ENCODE measurements around the gene CD1B.
"Not testable (repeated sequence)": the region's sequence is repeated elsewhere in the genome, so short reads cannot be mapped to it uniquely, and the experiment has no call there.

The CD1B gene

DNA sequence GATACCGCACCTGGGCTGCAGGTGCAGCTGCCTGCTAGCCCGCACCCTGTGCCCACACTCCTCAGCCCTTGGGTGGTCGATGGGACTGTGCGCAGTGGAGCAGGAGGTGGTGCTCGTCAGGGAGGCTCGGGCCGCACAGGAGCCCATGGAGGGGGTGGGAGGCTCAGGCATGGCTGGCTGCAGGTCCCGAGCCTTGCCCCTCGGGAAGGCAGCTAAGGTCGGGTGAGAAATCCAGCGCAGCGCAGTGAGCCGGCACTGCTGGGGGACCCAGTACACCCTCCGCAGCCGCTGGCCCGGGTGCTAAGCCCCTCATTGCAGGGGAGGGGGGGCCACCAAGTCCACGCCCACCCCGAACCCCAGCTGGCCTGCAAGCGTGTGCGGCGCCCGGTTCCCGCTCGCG is 42.8 kb upstream of the CD1B start:
- H3K36me3 ChIP-seq (ENCODE audit: control insufficient read depth in 2 of 2, insufficient read depth in 1 of 2, low read length in 2 of 2); POLR2A ChIA-PET; H3K27ac ChIP-seq (ENCODE audit: extremely low read depth, low read depth, low read length); H3K4me3 ChIP-seq (ENCODE audit: low read depth, low read length); CTCF ChIA-PET; H3K9me3 ChIP-seq (ENCODE audit: control insufficient read depth, insufficient read depth, low read depth, low read length); H3K4me1 ChIP-seq (ENCODE audit: control insufficient read depth, insufficient read depth, low read length): not testable (repeated sequence)

GRCh38 chr1:158371188-158371953 is 40.0 kb upstream of the CD1B start:
- CTCF ChIA-PET = no interaction called here
- POLR2A ChIA-PET = no interaction called here
- no peak overlapping the region for H3K4me3 ChIP-seq (ENCODE audit: low read depth, low read length)

DNA sequence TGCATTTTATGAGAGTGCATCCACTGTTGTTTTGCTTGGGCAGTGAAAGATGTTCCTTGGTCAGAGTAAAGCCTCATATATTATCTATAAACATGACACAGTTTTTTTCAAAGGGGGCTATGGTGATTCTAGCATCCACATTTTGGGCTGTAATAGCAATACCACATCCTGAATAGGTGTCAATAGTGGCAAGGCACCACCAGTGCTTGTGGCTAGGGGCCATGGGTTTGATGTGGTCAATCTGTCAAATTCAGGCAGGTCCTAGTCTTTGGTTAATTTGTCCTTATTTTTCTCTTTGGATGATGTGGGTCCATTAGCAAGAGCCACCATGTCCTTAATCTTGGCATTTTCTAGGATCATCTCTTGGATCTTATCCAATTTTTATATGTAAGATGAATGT is 35.5 kb upstream of the CD1B start:
- Histone ChIP-seq H3K27ac (ENCODE audit: extremely low read depth, low read depth, low read length) (no peak overlapping the region), H3K9me3 (ENCODE audit: control insufficient read depth, insufficient read depth, low read depth, low read length) (no peaks in the 10 kb centered on the region), H3K4me3 (ENCODE audit: low read depth, low read length) (no peak overlapping the region), H3K36me3 (ENCODE audit: control insufficient read depth in 2 of 2, insufficient read depth in 1 of 2, low read length in 2 of 2) (no peaks in the 10 kb centered on the region), H3K4me1 (ENCODE audit: control insufficient read depth, insufficient read depth, low read length) (no peaks in the 10 kb centered on the region)
- ChIA-PET CTCF (no interaction called here), POLR2A (no interaction called here)
- no peak for TF ChIP-seq ZNF266 (tag by site-specific recombination; IDR thresholded peaks at IDR 0.05; ENCODE audit: low read depth)

More at GRCh38 chr1:158371188-158371953, 40.0 kb upstream of the CD1B start:
- Histone ChIP-seq H3K27ac (ENCODE audit: extremely low read depth, low read depth, low read length) (no peak overlapping the region), H3K4me1 (ENCODE audit: control insufficient read depth, insufficient read depth, low read length) (no peaks in the 10 kb centered on the region), H3K36me3 (ENCODE audit: control insufficient read depth in 2 of 2, insufficient read depth in 1 of 2, low read length in 2 of 2) (no peaks in the 10 kb centered on the region), H3K9me3 (ENCODE audit: control insufficient read depth, insufficient read depth, low read depth, low read length) (no peaks in the 10 kb centered on the region)
- TF ChIP-seq ZNF16 (tag by site-specific recombination; IDR thresholded peaks at IDR 0.05; ENCODE audit: low read depth) (no peak), ZNF433 (tag by site-specific recombination; IDR thresholded peaks at IDR 0.05; ENCODE audit: low read depth) (no peak), ZNF707 (tag by site-specific recombination; IDR thresholded peaks at IDR 0.05) (no peak), ZNF791 (tag by site-specific recombination; IDR thresholded peaks at IDR 0.05) (no peak), ZBTB48 (tag by site-specific recombination; IDR thresholded peaks at IDR 0.05) (no peak), ZBTB44 (tag by site-specific recombination; IDR thresholded peaks at IDR 0.05) (no peak), ZNF785 (tag by site-specific recombination; IDR thresholded peaks at IDR 0.05) (no peak)

DNA sequence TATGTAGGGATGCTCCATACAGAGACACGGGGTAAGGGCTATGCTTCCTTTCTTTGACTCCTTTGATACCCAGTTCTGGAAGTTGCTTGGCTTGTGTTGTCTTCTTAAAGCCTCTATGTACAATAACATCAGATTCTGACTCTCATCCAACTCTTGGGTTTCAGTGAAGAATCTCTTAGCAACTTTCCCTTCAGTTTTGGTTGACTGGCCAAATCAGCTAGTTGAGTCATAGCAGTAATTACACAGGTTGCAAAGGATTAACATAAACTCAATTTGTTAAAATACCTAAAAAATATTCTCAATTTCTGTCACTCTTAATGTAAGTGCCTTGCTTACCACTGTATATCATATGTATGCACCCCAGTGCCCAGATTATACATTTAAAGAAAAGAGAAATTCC is 31.6 kb upstream of the CD1B start:
- no peak overlapping the region for H3K4me3 ChIP-seq (ENCODE audit: low read depth, low read length)
- H3K9me3 ChIP-seq (ENCODE audit: control insufficient read depth, insufficient read depth, low read depth, low read length) = no peaks in the 10 kb centered on the region
- H3K36me3 ChIP-seq (ENCODE audit: control insufficient read depth in 2 of 2, insufficient read depth in 1 of 2, low read length in 2 of 2) = no peaks in the 10 kb centered on the region
- H3K27ac ChIP-seq (ENCODE audit: extremely low read depth, low read depth, low read length) = no peak overlapping the region
- H3K4me1 ChIP-seq (ENCODE audit: control insufficient read depth, insufficient read depth, low read length) = no peaks in the 10 kb centered on the region
- POLR2A ChIA-PET = no interaction called here
- CTCF ChIA-PET = no interaction called here
- no peak for TF ChIP-seq ZNF610 (tag by site-specific recombination; IDR thresholded peaks at IDR 0.05; ENCODE audit: borderline replicate concordance)
- TF ChIP-seq ZSCAN23 (tag by site-specific recombination; IDR thresholded peaks at IDR 0.05) = no peak
- TF ChIP-seq CTCF (tag by site-specific recombination; IDR thresholded peaks at IDR 0.05) = no peak
- TF ChIP-seq, protein P1, sequence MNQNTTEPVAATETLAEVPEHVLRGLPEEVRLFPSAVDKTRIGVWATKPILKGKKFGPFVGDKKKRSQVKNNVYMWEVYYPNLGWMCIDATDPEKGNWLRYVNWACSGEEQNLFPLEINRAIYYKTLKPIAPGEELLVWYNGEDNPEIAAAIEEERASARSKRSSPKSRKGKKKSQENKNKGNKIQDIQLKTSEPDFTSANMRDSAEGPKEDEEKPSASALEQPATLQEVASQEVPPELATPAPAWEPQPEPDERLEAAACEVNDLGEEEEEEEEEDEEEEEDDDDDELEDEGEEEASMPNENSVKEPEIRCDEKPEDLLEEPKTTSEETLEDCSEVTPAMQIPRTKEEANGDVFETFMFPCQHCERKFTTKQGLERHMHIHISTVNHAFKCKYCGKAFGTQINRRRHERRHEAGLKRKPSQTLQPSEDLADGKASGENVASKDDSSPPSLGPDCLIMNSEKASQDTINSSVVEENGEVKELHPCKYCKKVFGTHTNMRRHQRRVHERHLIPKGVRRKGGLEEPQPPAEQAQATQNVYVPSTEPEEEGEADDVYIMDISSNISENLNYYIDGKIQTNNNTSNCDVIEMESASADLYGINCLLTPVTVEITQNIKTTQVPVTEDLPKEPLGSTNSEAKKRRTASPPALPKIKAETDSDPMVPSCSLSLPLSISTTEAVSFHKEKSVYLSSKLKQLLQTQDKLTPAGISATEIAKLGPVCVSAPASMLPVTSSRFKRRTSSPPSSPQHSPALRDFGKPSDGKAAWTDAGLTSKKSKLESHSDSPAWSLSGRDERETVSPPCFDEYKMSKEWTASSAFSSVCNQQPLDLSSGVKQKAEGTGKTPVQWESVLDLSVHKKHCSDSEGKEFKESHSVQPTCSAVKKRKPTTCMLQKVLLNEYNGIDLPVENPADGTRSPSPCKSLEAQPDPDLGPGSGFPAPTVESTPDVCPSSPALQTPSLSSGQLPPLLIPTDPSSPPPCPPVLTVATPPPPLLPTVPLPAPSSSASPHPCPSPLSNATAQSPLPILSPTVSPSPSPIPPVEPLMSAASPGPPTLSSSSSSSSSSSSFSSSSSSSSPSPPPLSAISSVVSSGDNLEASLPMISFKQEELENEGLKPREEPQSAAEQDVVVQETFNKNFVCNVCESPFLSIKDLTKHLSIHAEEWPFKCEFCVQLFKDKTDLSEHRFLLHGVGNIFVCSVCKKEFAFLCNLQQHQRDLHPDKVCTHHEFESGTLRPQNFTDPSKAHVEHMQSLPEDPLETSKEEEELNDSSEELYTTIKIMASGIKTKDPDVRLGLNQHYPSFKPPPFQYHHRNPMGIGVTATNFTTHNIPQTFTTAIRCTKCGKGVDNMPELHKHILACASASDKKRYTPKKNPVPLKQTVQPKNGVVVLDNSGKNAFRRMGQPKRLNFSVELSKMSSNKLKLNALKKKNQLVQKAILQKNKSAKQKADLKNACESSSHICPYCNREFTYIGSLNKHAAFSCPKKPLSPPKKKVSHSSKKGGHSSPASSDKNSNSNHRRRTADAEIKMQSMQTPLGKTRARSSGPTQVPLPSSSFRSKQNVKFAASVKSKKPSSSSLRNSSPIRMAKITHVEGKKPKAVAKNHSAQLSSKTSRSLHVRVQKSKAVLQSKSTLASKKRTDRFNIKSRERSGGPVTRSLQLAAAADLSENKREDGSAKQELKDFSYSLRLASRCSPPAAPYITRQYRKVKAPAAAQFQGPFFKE (tag by site-specific recombination; IDR thresholded peaks at IDR 0.05; ENCODE audit: borderline replicate concordance) = no peak
- no peak for TF ChIP-seq ZNF311 (tag by site-specific recombination; IDR thresholded peaks at IDR 0.05; ENCODE audit: borderline replicate concordance)
- TF ChIP-seq ZNF132 (tag by site-specific recombination; IDR thresholded peaks at IDR 0.05; ENCODE audit: borderline replicate concordance) = no peak
- TF ChIP-seq ZNF394 (tag by site-specific recombination; IDR thresholded peaks at IDR 0.05; ENCODE audit: borderline replicate concordance) = no peak
- TF ChIP-seq, protein P2, sequence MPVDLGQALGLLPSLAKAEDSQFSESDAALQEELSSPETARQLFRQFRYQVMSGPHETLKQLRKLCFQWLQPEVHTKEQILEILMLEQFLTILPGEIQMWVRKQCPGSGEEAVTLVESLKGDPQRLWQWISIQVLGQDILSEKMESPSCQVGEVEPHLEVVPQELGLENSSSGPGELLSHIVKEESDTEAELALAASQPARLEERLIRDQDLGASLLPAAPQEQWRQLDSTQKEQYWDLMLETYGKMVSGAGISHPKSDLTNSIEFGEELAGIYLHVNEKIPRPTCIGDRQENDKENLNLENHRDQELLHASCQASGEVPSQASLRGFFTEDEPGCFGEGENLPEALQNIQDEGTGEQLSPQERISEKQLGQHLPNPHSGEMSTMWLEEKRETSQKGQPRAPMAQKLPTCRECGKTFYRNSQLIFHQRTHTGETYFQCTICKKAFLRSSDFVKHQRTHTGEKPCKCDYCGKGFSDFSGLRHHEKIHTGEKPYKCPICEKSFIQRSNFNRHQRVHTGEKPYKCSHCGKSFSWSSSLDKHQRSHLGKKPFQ (tag by site-specific recombination; IDR thresholded peaks at IDR 0.05) = no peak

Data from HEK293 (cell line).